Ovary (tissue), 3 donors: ENCODE results near the gene OVCA2.

Experiments used
- EP300 ChIP-seq: sonication (generic); formaldehyde crosslinking; IDR thresholded peaks from one replicate; pipeline ENCODE4 v1.6.1; 2017; ENCODE audit warnings: antibody characterized with exemption
- POLR2A ChIP-seq: fragments of 450-650 bp; IDR thresholded peaks from one replicate; pipeline ENCODE4 v1.6.1; 2017; ENCODE audit warnings: antibody characterized with exemption, mild to moderate bottlenecking, moderate library complexity
- TF ChIP-seq, protein P1 (sequence below), 3 donors: fragments of 450-650 bp in 2 of 3; fragments of 200-600 bp in 1 of 3; IDR thresholded peaks; one replicate each; pipeline versions ENCODE4 v1.5.1 to v1.8.0; 2016 to 2022; ENCODE audit warnings: antibody characterized with exemption in 3 of 3, mild to moderate bottlenecking in 1 of 3
- donor health status: DM: no; HTN: no; CAD: no.

GRCh38 chr17:2030779-2031163 is 11.1 kb upstream of the OVCA2 start:
- TF ChIP-seq, protein P1, sequence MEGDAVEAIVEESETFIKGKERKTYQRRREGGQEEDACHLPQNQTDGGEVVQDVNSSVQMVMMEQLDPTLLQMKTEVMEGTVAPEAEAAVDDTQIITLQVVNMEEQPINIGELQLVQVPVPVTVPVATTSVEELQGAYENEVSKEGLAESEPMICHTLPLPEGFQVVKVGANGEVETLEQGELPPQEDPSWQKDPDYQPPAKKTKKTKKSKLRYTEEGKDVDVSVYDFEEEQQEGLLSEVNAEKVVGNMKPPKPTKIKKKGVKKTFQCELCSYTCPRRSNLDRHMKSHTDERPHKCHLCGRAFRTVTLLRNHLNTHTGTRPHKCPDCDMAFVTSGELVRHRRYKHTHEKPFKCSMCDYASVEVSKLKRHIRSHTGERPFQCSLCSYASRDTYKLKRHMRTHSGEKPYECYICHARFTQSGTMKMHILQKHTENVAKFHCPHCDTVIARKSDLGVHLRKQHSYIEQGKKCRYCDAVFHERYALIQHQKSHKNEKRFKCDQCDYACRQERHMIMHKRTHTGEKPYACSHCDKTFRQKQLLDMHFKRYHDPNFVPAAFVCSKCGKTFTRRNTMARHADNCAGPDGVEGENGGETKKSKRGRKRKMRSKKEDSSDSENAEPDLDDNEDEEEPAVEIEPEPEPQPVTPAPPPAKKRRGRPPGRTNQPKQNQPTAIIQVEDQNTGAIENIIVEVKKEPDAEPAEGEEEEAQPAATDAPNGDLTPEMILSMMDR (IDR thresholded peaks at IDR 0.05): peak in 1 of 3 donors; percentile 8
- TF ChIP-seq POLR2A (no peak), EP300 (no peak)
